GM19193 (cell line): ENCODE data around the gene SV2A.

ENCODE experiments used
- POLR2A ChIP-seq: IDR thresholded peaks from 4 replicates; pipeline ENCODE4 v1.6.1; 2011; ENCODE audit not compliant: insufficient read depth, insufficient read length; ENCODE audit errors: extremely low read depth

Gene SV2A

DNA sequence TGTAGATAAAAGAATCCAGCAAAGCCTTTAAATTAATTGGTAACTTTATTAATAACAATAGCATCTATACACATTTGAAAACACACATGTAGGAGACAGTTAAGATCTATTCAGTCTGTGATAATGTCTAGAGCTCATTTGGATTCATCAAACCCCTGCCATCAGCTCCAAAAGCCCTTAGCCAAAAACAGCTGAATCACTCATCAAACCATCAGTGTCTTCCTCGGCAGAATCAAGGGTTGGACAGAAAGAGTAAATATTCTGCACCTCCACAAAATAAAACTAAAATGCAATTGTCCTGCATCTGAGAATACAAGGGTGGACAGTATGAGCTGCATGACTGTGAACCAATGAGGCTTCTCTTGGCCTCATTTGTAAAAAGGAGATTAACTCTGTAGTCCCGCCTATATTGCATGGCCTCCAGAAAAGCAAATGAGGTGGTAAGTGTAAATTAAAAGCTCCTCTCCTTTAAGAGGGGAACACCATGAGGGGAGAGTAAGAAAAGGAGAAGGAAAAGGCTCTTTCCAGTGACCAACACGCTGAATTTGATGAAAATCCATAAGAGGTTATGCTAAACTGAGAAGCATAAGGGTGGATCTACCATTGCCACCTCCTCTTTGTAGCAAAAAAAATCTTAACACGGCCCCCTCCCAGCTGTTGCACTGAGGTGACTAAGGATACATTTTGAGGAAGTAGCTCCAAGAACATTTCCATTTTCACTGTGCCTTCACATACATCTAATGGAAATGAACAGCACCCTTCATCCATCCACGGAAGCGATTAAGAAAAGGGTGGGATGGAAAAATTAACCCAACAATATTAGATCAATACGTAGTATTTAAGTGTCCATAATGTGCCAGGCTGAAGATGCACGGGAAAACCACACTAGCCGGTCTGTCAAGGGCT, 33.0 kb downstream of the SV2A start:
- no peak for TF ChIP-seq POLR2A

GRCh38 chr1:149883598-149884247, 33.9 kb downstream of the SV2A start:
- no peak for TF ChIP-seq POLR2A

DNA sequence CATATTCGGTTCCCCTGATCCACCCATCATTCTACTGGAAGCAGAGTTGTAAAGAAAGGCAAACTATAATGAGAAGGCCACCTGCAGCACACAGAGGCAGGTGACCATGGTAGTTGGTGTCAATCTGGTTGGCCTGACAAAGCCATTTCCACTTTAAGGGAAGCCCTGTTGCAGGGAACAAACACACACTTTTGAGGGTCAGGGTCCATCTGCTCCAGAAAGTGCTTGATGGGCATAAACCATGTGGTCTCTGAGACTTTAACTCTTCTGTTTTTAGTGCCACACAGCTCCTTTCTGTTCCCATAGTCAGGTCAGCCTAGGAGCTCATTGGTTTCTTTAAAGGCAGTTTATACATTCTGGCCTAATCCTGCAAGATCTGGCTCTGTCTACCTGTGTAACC, 35.8 kb downstream of the SV2A start:
- TF ChIP-seq POLR2A: no peak

DNA sequence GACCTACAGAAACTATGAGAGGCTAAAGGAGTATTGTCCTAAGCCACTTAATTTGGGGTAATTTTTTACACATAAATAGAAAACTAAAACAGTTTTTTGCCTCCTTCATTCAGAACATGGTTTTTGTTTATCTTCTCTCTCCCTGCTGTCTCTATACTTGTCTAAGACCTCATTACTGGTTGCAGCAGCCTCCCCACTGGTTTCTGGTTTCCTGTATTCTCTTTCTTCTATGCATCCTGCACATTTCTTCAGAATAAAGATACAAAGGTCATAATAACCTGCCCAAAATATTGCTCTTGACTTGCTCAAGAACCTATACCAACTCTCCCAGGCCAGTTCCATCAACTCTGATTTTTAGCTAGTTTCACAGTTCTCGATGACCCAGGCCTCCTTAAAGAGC, 38.1 kb downstream of the SV2A start:
- no peak for TF ChIP-seq POLR2A

- TF ChIP-seq POLR2A: no peak
Observed at GRCh38 chr1:149877211-149877946, 40.3 kb downstream of the SV2A start.
